Keratinocyte (primary cell): ENCODE measurements around the gene GARNL3. TPM values are rescaled to one million over a fixed set of nuclear protein-coding genes. Genes with fewer than 3 reads are reported as not detected.

Experiments used
- DNase-seq: peaks from one replicate; pipeline ENCODE4 v3.0.0-alpha.2; 2011; ENCODE audit warnings: low read depth, missing footprints, low spot score
- FAIRE-seq: peaks from 2 replicates; lab custom pipeline; 2011; peaks lifted over from hg19 to GRCh38; lab: Jason Lieb, UNC
- H2AFZ ChIP-seq: 2 replicates; pipeline ENCODE4 v1.6.0; 2012; ENCODE audit warnings: low read length, control low read depth, inconsistent platforms; ENCODE audit not compliant: control insufficient read depth
- H3K27ac ChIP-seq: 2 replicates; pipeline ENCODE4 v1.5.1; 2011; ENCODE audit warnings: low read length; ENCODE audit not compliant: control insufficient read depth, insufficient read depth
- H3K27me3 ChIP-seq: 3 replicates; pipeline ENCODE4 v1.6.0; 2011; ENCODE audit warnings: low read length; ENCODE audit not compliant: control insufficient read depth, insufficient read depth; ENCODE audit errors: extremely low read depth
- H3K36me3 ChIP-seq, 2 experiments: 2 replicates in 1 of 2; 3 replicates in 1 of 2; pipeline ENCODE4 v1.5.1; 2011; ENCODE audit warnings: low read length in 2 of 2, mild to moderate bottlenecking in 1 of 2; ENCODE audit not compliant: control insufficient read depth in 2 of 2, insufficient read depth in 2 of 2; ENCODE audit errors: extremely low read depth in 1 of 2
- H3K4me1 ChIP-seq: 3 replicates; pipeline ENCODE4 v1.5.1; 2011; ENCODE audit warnings: low read length; ENCODE audit not compliant: control insufficient read depth, insufficient read depth; ENCODE audit errors: extremely low read depth
- H3K4me2 ChIP-seq: 3 replicates; pipeline ENCODE4 v1.6.0; 2011; ENCODE audit warnings: low read depth, low read length; ENCODE audit not compliant: control insufficient read depth, insufficient read depth; ENCODE audit errors: extremely low read depth
- H3K4me3 ChIP-seq, 3 experiments: fragments of 200-600 bp in 1 of 3; sonication (generic) in 1 of 3; 2 replicates in 2 of 3; 3 replicates in 1 of 3; pipeline ENCODE4 v1.5.1; 2011 to 2016; ENCODE audit warnings: low read length in 3 of 3, mild to moderate bottlenecking in 3 of 3, control low read depth in 2 of 3, inconsistent platforms in 1 of 3, low read depth in 1 of 3, mixed read lengths in 1 of 3, mixed run types in 1 of 3, moderate library complexity in 1 of 3; ENCODE audit not compliant: control insufficient read depth in 2 of 3, insufficient read depth in 2 of 3; ENCODE audit errors: extremely low read depth in 1 of 3
- H3K79me2 ChIP-seq: 2 replicates; pipeline ENCODE4 v1.6.0; 2012; ENCODE audit warnings: low read length; ENCODE audit not compliant: control insufficient read depth, insufficient read depth
- H3K9ac ChIP-seq: 3 replicates; pipeline ENCODE4 v1.6.0; 2011; ENCODE audit warnings: low read length; ENCODE audit not compliant: control insufficient read depth, insufficient read depth; ENCODE audit errors: extremely low read depth
- H3K9me1 ChIP-seq: 3 replicates; pipeline ENCODE4 v1.6.0; 2011; ENCODE audit warnings: low read length; ENCODE audit not compliant: control insufficient read depth, insufficient read depth; ENCODE audit errors: extremely low read depth
- H3K9me3 ChIP-seq: 2 replicates; pipeline ENCODE4 v1.5.1; 2012; ENCODE audit warnings: low read depth, low read length; ENCODE audit not compliant: control insufficient read depth
- H4K20me1 ChIP-seq: 3 replicates; pipeline ENCODE4 v1.6.0; 2011; ENCODE audit warnings: low read length; ENCODE audit not compliant: control insufficient read depth, insufficient read depth; ENCODE audit errors: extremely low read depth
- EZH2 ChIP-seq: IDR thresholded peaks from one replicate; pipeline ENCODE4 v1.6.1; 2012; ENCODE audit warnings: inconsistent platforms, mild to moderate bottlenecking, low read length, moderate library complexity
- dilution Hi-C: fragments of 300-500 bp; cut with MboI; formaldehyde crosslinking; loops from one replicate; pipeline ENCODE4 v1.7.0; 2020; ENCODE audit warnings: low sequenced_read_pairs; ENCODE audit not compliant: extremely low pct_ligation_motif_present
- polyA plus RNA-seq, 5 experiments: library from polyadenylated mRNA; depleted of rRNA in 3 of 5; stranded (reverse) in 3 of 5; stranded (forward) in 1 of 5; unstranded in 1 of 5; fragments of >200 nt; gene quantifications; 1 replicate in 1 of 5; 2 replicates in 3 of 5; 3 replicates in 1 of 5; pipeline versions ENCODE4 v1.2.1 to v1.2.3, GENCODE V29; 2011 to 2012; ENCODE audit warnings: missing spikeins in 2 of 5, low read depth in 1 of 5, low replicate concordance in 1 of 5
- TF ChIP-seq, protein P1 (sequence below), 3 experiments: IDR thresholded peaks in 1 of 3; conservative IDR thresholded peaks in 1 of 3; optimal IDR thresholded peaks in 1 of 3; 2 replicates in 2 of 3; 3 replicates in 1 of 3; pipeline versions ENCODE3 to v1.5.1; 2011; ENCODE audit warnings: low read length in 3 of 3, mild to moderate bottlenecking in 3 of 3, moderate library complexity in 2 of 3, control low read depth in 1 of 3, inconsistent platforms in 1 of 3; ENCODE audit not compliant: insufficient read depth in 2 of 3; ENCODE audit errors: extremely low read depth in 1 of 3

Gene GARNL3
- polyA plus RNA-seq, 1 donor (not counting 4 experiments of a cell fraction or from before 2014, with no cell fraction given): 2.4 TPM

GRCh38 chr9:127223266-127223665 is 41.3 kb upstream of the GARNL3 start:
- Histone ChIP-seq H3K36me3 (no peaks in the 10 kb centered on the region), H3K9ac (no peak overlapping the region), H3K27me3 (peaks cover 20% of the 10 kb centered on the region), H3K4me1 (peaks cover 3% of the 10 kb centered on the region), H4K20me1 (no peaks in the 10 kb centered on the region), H3K4me2 (no peak overlapping the region), H3K9me1 (no peaks in the 10 kb centered on the region), H3K27ac (no peak overlapping the region), H2AFZ (no peak overlapping the region), H3K4me3 (no peak overlapping the region), H3K9me3 (no peaks in the 10 kb centered on the region), H3K79me2 (no peaks in the 10 kb centered on the region)
- TF ChIP-seq, protein P1, sequence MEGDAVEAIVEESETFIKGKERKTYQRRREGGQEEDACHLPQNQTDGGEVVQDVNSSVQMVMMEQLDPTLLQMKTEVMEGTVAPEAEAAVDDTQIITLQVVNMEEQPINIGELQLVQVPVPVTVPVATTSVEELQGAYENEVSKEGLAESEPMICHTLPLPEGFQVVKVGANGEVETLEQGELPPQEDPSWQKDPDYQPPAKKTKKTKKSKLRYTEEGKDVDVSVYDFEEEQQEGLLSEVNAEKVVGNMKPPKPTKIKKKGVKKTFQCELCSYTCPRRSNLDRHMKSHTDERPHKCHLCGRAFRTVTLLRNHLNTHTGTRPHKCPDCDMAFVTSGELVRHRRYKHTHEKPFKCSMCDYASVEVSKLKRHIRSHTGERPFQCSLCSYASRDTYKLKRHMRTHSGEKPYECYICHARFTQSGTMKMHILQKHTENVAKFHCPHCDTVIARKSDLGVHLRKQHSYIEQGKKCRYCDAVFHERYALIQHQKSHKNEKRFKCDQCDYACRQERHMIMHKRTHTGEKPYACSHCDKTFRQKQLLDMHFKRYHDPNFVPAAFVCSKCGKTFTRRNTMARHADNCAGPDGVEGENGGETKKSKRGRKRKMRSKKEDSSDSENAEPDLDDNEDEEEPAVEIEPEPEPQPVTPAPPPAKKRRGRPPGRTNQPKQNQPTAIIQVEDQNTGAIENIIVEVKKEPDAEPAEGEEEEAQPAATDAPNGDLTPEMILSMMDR (optimal IDR thresholded peaks at IDR 0.05 in 1 of 3, IDR thresholded peaks at IDR 0.05 in 1 of 3, conservative IDR thresholded peaks at IDR 0.05 in 1 of 3; ENCODE audit: extremely low read depth in 1 of 3, insufficient read depth in 2 of 3, low read length in 3 of 3): no peak
- TF ChIP-seq EZH2: no peak
- FAIRE-seq (no peak), DNase-seq (no peak)
- dilution Hi-C loops: no loop called here

GRCh38 chr9:127223810-127224177 is 40.8 kb upstream of the GARNL3 start:
- Histone ChIP-seq H3K9ac (no peak overlapping the region), H3K4me3 (peak overlapping the region; percentile 52 to 78 (median 59)), H3K4me2 (peak overlapping the region; percentile 90), H3K27me3 (peaks cover 20% of the 10 kb centered on the region), H2AFZ (peak overlapping the region; percentile 30), H3K9me1 (no peaks in the 10 kb centered on the region), H3K79me2 (no peaks in the 10 kb centered on the region), H3K36me3 (no peaks in the 10 kb centered on the region), H3K4me1 (peaks cover 3% of the 10 kb centered on the region), H3K9me3 (no peaks in the 10 kb centered on the region), H3K27ac (no peak overlapping the region), H4K20me1 (no peaks in the 10 kb centered on the region)
- no peak for DNase-seq
- dilution Hi-C loops: no loop called here
- no peak for FAIRE-seq
- TF ChIP-seq, protein P1 (optimal IDR thresholded peaks at IDR 0.05 in 1 of 3, IDR thresholded peaks at IDR 0.05 in 1 of 3, conservative IDR thresholded peaks at IDR 0.05 in 1 of 3; ENCODE audit: extremely low read depth in 1 of 3, insufficient read depth in 2 of 3, low read length in 3 of 3): peak in 1 of 3 experiments; percentile 9
- TF ChIP-seq EZH2: no peak
